CD4-positive, alpha-beta memory T cell (primary cell): ENCODE measurements around the gene NKD2. TPM values are rescaled to one million over a fixed set of nuclear protein-coding genes. Genes with fewer than 3 reads are reported as not detected.

Experiments
- CTCF ChIA-PET: fragments of 350-600 bp; sonication (Branson Sonifier 250); formaldehyde crosslinking; loops from one replicate; lab custom pipeline; 2021; ENCODE audit warnings: inconsistent platforms; ENCODE audit not compliant: partially characterized antibody; lab: Charles Lee
- POLR2A ChIA-PET: fragments of 350-600 bp; sonication (Branson Sonifier 250); formaldehyde crosslinking; loops from one replicate; lab custom pipeline; 2021; ENCODE audit not compliant: partially characterized antibody; lab: Charles Lee
- DNase-seq, 5 donors: peaks; one replicate each; pipeline versions ENCODE4 v3.0.0 to v3.0.0-alpha.2; 2020 to 2022; ENCODE audit warnings: mixed read lengths in 1 of 5
- H3K27ac ChIP-seq: one replicate; pipeline ENCODE4 v1.7.0; 2013; ENCODE audit warnings: low read depth, low read length
- H3K27me3 ChIP-seq: 2 replicates; pipeline ENCODE4 v1.7.0; 2013; ENCODE audit warnings: mild to moderate bottlenecking, low read length, moderate library complexity; ENCODE audit not compliant: insufficient read depth
- H3K36me3 ChIP-seq: 2 replicates; pipeline ENCODE4 v1.7.0; 2013; ENCODE audit warnings: mild to moderate bottlenecking, low read length, moderate library complexity; ENCODE audit not compliant: insufficient read depth
- H3K4me1 ChIP-seq: 2 replicates; pipeline ENCODE4 v1.7.0; 2013; ENCODE audit warnings: mild to moderate bottlenecking, low read length, moderate library complexity; ENCODE audit not compliant: insufficient read depth
- H3K4me3 ChIP-seq, 2 donors: one replicate each; pipeline ENCODE4 v1.7.0; 2013; ENCODE audit warnings: low read length in 2 of 2, mild to moderate bottlenecking in 1 of 2
- H3K9me3 ChIP-seq, 2 donors: one replicate each; pipeline ENCODE4 v1.7.0; 2013; ENCODE audit warnings: low read length in 2 of 2, control low read depth in 1 of 2; ENCODE audit not compliant: control insufficient read depth in 1 of 2
- H3K27ac Mint-ChIP-seq, 7 donors: one replicate each; pipeline ENCODE4 v1.8.0; 2020 to 2021; ENCODE audit warnings: mixed read lengths in 7 of 7, mild to moderate bottlenecking in 6 of 7, inconsistent platforms in 3 of 7, moderate library complexity in 3 of 7
- H3K27me3 Mint-ChIP-seq, 2 donors: one replicate each; pipeline ENCODE4 v1.8.0; 2020 to 2021; ENCODE audit warnings: mixed read lengths in 2 of 2
- H3K36me3 Mint-ChIP-seq, 2 donors: one replicate each; pipeline ENCODE4 v1.8.0; 2020 to 2021; ENCODE audit warnings: mixed read lengths in 2 of 2, inconsistent platforms in 1 of 2, mild to moderate bottlenecking in 1 of 2
- H3K4me1 Mint-ChIP-seq, 4 donors: one replicate each; pipeline ENCODE4 v1.8.0; 2020 to 2021; ENCODE audit warnings: mixed read lengths in 4 of 4, mild to moderate bottlenecking in 1 of 4
- H3K4me3 Mint-ChIP-seq, 8 donors: one replicate each; pipeline ENCODE4 v1.8.0; 2020 to 2021; ENCODE audit warnings: mixed read lengths in 8 of 8, mild to moderate bottlenecking in 7 of 8, moderate library complexity in 6 of 8, inconsistent platforms in 3 of 8
- H3K9me3 Mint-ChIP-seq, 8 donors: one replicate each; pipeline ENCODE4 v1.8.0; 2020 to 2021; ENCODE audit warnings: mixed read lengths in 8 of 8, mild to moderate bottlenecking in 5 of 8, inconsistent platforms in 3 of 8, moderate library complexity in 1 of 8
- intact Hi-C: fragments of 100-400 bp; cut with micrococcal nuclease; formaldehyde crosslinking; loops from one replicate; pipeline ENCODE4 v1.15.1; 2023
- polyA plus RNA-seq, 2 donors: library from polyadenylated mRNA; unstranded; fragments of 300-500 nt; fragmentation: Illumina TruSeq; gene quantifications; one replicate each; pipeline ENCODE4 v1.2.3, GENCODE V29; 2021
- total RNA-seq, 2 experiments: library from RNA; stranded (reverse); gene quantifications; one replicate each; pipeline ENCODE4 v1.2.3, GENCODE V29; 2021

Gene NKD2
- total and polyA plus RNA-seq, 4 experiments from 2014 or later: not detected

DNA sequence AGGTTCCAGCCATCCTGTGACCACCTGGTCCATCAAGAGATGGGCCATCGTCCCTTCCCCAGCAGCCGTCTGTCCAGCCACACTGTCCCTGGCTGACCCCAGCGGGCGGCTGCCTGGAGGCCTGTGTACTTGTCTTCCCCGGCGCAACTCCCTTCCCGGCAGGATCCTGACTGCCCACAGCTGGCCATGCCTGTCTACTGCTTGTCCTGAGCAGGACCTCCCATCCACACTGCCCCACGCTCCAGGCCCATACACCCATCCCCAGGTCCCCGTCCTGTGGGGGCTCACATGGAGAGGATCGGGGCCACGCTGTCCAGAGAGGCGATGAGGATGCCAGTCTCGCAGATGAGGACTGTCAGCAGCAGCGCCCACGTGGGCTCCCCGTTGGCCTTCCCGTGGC lies 67.8 kb downstream of the NKD2 start:
- intact Hi-C loops: no loop called here
- peak overlapping the region in 1 of 7 donors; percentile 74 for H3K27ac Mint-ChIP-seq
- H3K4me3 ChIP-seq: no peak overlapping the region
- CTCF ChIA-PET: no interaction called here
- peaks cover 0 to 2% (median 0%) of the 10 kb centered on the region in 8 donors for H3K9me3 Mint-ChIP-seq
- H3K4me1 ChIP-seq: no peaks in the 10 kb centered on the region
- H3K36me3 Mint-ChIP-seq: peaks cover 19 to 20% of the 10 kb centered on the region in 2 donors
- no peaks in the 10 kb centered on the region for H3K9me3 ChIP-seq
- POLR2A ChIA-PET: no interaction called here
- no peak overlapping the region for H3K4me3 Mint-ChIP-seq
- no peaks in the 10 kb centered on the region for H3K27me3 Mint-ChIP-seq
- H3K4me1 Mint-ChIP-seq: peaks cover 0 to 4% (median 0%) of the 10 kb centered on the region in 4 donors
- no peak for DNase-seq
- H3K27me3 ChIP-seq: no peaks in the 10 kb centered on the region
- H3K36me3 ChIP-seq: no peaks in the 10 kb centered on the region
- H3K27ac ChIP-seq: no peak overlapping the region

- Mint-ChIP-seq H3K4me3 (no peak overlapping the region), H3K4me1 (peaks cover 0 to 4% (median 0%) of the 10 kb centered on the region in 4 donors), H3K9me3 (peaks cover 0 to 2% (median 0%) of the 10 kb centered on the region in 8 donors), H3K36me3 (peaks cover 20 to 21% of the 10 kb centered on the region in 2 donors), H3K27ac (no peak overlapping the region), H3K27me3 (no peaks in the 10 kb centered on the region)
- Histone ChIP-seq H3K27ac (no peak overlapping the region), H3K4me3 (no peak overlapping the region), H3K36me3 (no peaks in the 10 kb centered on the region), H3K27me3 (no peaks in the 10 kb centered on the region), H3K4me1 (no peaks in the 10 kb centered on the region), H3K9me3 (no peaks in the 10 kb centered on the region)
- POLR2A ChIA-PET: no interaction called here
- no peak for DNase-seq
- intact Hi-C loops: no loop called here
- CTCF ChIA-PET: no interaction called here
Measured at GRCh38 chr5:1077026-1077425, 68.4 kb downstream of the NKD2 start.

DNA sequence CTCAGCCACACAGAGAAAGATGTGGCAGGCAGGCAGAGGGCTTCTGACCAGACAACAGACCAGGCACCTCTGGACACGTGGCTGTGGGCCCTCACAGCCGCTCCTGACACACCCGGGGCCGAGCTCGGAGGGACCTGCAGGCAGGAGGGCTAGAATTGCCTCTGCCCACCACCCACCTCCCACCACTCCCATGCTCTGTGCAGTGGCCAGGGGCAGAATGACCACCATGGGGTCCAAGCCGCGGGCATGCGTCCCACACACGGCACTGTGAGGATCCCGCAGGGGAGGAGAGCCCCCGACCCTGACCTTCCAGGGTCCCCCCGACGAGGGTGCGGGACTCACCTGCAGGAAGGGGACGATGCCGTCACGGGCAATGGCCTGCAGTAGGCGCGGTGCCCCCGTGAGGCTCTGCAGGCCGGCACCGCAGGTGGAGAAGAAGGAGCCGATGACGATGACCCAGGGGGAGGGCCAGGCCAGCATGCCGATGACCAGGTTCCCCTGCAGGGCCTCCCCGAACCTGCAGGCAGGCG lies 69.0 kb downstream of the NKD2 start:
- Mint-ChIP-seq H3K27ac (no peak overlapping the region), H3K9me3 (peaks cover 0 to 2% (median 0%) of the 10 kb centered on the region in 8 donors), H3K27me3 (no peaks in the 10 kb centered on the region), H3K4me3 (no peak overlapping the region), H3K4me1 (peaks cover 0 to 4% (median 0%) of the 10 kb centered on the region in 4 donors), H3K36me3 (peaks cover 20 to 21% of the 10 kb centered on the region in 2 donors)
- ChIA-PET POLR2A (no interaction called here), CTCF (no interaction called here)
- no peaks in the 10 kb centered on the region for H3K36me3 ChIP-seq
- intact Hi-C loops: no loop called here
- no peak for DNase-seq
- no peak overlapping the region for H3K27ac ChIP-seq
- H3K9me3 ChIP-seq: no peaks in the 10 kb centered on the region
- H3K4me3 ChIP-seq: no peak overlapping the region
- H3K27me3 ChIP-seq: no peaks in the 10 kb centered on the region
- H3K4me1 ChIP-seq: no peaks in the 10 kb centered on the region

DNA sequence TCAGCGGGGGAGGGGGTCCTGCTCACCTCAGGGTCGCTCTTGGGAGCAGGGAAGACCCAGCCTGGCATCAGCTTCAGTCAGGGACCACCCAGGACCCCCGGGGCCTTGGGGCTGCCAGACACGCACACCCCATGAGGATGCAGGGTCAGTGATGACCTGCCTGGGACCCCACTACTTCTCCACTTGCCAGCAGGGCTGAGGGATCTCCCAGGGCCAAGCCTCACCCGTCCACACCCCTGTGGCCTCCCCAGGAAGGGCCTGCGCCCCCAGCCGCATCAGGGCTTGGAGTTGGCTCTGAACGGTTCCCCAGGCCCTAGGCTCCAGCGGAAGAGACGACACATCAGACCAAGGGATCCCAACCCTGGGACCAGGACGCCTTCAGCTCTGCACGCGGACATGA lies 69.6 kb downstream of the NKD2 start:
- peaks cover 0 to 2% (median 0%) of the 10 kb centered on the region in 8 donors for H3K9me3 Mint-ChIP-seq
- POLR2A ChIA-PET: no interaction called here
- no peak for DNase-seq
- H3K27me3 Mint-ChIP-seq: no peaks in the 10 kb centered on the region
- H3K4me1 Mint-ChIP-seq: peaks cover 0 to 4% (median 0%) of the 10 kb centered on the region in 4 donors
- Histone ChIP-seq H3K27me3 (no peaks in the 10 kb centered on the region), H3K4me3 (no peak overlapping the region), H3K36me3 (no peaks in the 10 kb centered on the region), H3K27ac (no peak overlapping the region), H3K4me1 (no peaks in the 10 kb centered on the region), H3K9me3 (no peaks in the 10 kb centered on the region)
- intact Hi-C loops: no loop called here
- peak overlapping the region in 1 of 7 donors; percentile 61 for H3K27ac Mint-ChIP-seq
- H3K4me3 Mint-ChIP-seq: no peak overlapping the region
- CTCF ChIA-PET: no interaction called here
- H3K36me3 Mint-ChIP-seq: peaks cover 20 to 21% of the 10 kb centered on the region in 2 donors

GRCh38 chr5:1078851-1079250 lies 70.2 kb downstream of the NKD2 start:
- H3K4me3 Mint-ChIP-seq: no peak overlapping the region
- peaks cover 19% of the 10 kb centered on the region in 2 donors for H3K36me3 Mint-ChIP-seq
- H3K27me3 ChIP-seq: no peaks in the 10 kb centered on the region
- no peak for DNase-seq
- H3K4me1 ChIP-seq: no peaks in the 10 kb centered on the region
- no peaks in the 10 kb centered on the region for H3K36me3 ChIP-seq
- CTCF ChIA-PET: no interaction called here
- POLR2A ChIA-PET: no interaction called here
- H3K27ac ChIP-seq: no peak overlapping the region
- peaks cover 0 to 3% (median 0%) of the 10 kb centered on the region in 4 donors for H3K4me1 Mint-ChIP-seq
- no peak overlapping the region for H3K4me3 ChIP-seq
- intact Hi-C loops: no loop called here
- no peaks in the 10 kb centered on the region for H3K27me3 Mint-ChIP-seq
- H3K9me3 ChIP-seq: no peaks in the 10 kb centered on the region
- no peak overlapping the region for H3K27ac Mint-ChIP-seq
- peaks cover 0 to 2% (median 0%) of the 10 kb centered on the region in 8 donors for H3K9me3 Mint-ChIP-seq

DNA sequence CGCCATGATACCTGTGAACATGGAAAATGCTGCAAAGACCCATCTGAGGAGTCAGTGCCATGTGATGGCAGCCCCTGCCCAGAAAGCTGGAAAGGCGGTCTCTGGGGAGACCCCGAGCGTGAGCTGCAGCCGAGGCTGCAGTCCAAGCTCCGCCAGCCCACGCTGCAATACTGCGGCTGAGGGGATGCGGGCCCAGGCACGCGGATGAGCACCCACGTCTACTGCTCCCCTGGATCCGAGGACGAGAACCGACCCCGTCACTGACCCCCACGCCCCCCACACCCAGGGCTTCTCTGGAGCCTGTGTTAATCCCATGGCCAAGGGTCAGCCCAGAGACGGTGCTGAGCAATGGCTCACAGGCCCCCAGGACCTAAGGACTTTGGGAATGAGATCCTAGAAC lies 70.9 kb downstream of the NKD2 start:
- Histone ChIP-seq H3K9me3 (no peaks in the 10 kb centered on the region), H3K4me1 (no peaks in the 10 kb centered on the region), H3K27me3 (no peaks in the 10 kb centered on the region), H3K4me3 (no peak overlapping the region), H3K36me3 (peaks cover under 1% of the 10 kb centered on the region), H3K27ac (no peak overlapping the region)
- no peak overlapping the region for H3K27ac Mint-ChIP-seq
- H3K4me3 Mint-ChIP-seq: no peak overlapping the region
- peaks cover 20 to 21% of the 10 kb centered on the region in 2 donors for H3K36me3 Mint-ChIP-seq
- no peak for DNase-seq
- ChIA-PET CTCF (no interaction called here), POLR2A (no interaction called here)
- peaks cover 0 to 2% (median 0%) of the 10 kb centered on the region in 4 donors for H3K4me1 Mint-ChIP-seq
- no peaks in the 10 kb centered on the region for H3K27me3 Mint-ChIP-seq
- intact Hi-C loops: no loop called here
- H3K9me3 Mint-ChIP-seq: peaks cover 0 to 2% (median 0%) of the 10 kb centered on the region in 8 donors

- no peak overlapping the region for H3K27ac ChIP-seq
- H3K9me3 Mint-ChIP-seq: peaks cover 0 to 2% (median 0%) of the 10 kb centered on the region in 8 donors
- H3K9me3 ChIP-seq: no peaks in the 10 kb centered on the region
- no peak for DNase-seq
- no peak overlapping the region for H3K27ac Mint-ChIP-seq
- H3K4me3 ChIP-seq: no peak overlapping the region
- no peaks in the 10 kb centered on the region for H3K27me3 ChIP-seq
- peaks cover 0 to 2% (median 0%) of the 10 kb centered on the region in 4 donors for H3K4me1 Mint-ChIP-seq
- CTCF ChIA-PET: no interaction called here
- no peaks in the 10 kb centered on the region for H3K4me1 ChIP-seq
- peaks cover 4% of the 10 kb centered on the region for H3K36me3 ChIP-seq
- POLR2A ChIA-PET: no interaction called here
- intact Hi-C loops: no loop called here
- H3K27me3 Mint-ChIP-seq: no peaks in the 10 kb centered on the region
- no peak overlapping the region for H3K4me3 Mint-ChIP-seq
- peaks cover 20 to 21% of the 10 kb centered on the region in 2 donors for H3K36me3 Mint-ChIP-seq
Measured at GRCh38 chr5:1079961-1080360, 71.4 kb downstream of the NKD2 start.
